GM23248 (cell line): ENCODE results near the gene CHGA. TPM values are rescaled to one million over a fixed set of nuclear protein-coding genes. Genes with fewer than 3 reads are reported as not detected.

Source experiments
- DNase-seq: peaks from one replicate; pipeline ENCODE4 v3.0.0-alpha.2; 2015
- H2AFZ ChIP-seq: fragments of 200-600 bp; sonication (generic); 2 replicates; pipeline ENCODE4 v1.6.1; 2016; ENCODE audit warnings: antibody characterized with exemption
- H3F3A ChIP-seq: fragments of 200-600 bp; sonication (generic); 2 replicates; pipeline ENCODE4 v1.6.1; 2016; ENCODE audit warnings: mild to moderate bottlenecking, antibody characterized with exemption, mixed run types; ENCODE audit not compliant: insufficient read depth
- H3K27ac ChIP-seq: fragments of 200-600 bp; sonication (generic); 2 replicates; pipeline ENCODE4 v1.5.1; 2016; ENCODE audit warnings: mild to moderate bottlenecking
- H3K27me3 ChIP-seq: fragments of 200-600 bp; sonication (generic); replicated peaks from 2 replicates; pipeline ENCODE4 v1.6.1; 2016; ENCODE audit warnings: mild to moderate bottlenecking; ENCODE audit not compliant: insufficient read depth
- H3K36me3 ChIP-seq: fragments of 200-600 bp; sonication (generic); 2 replicates; pipeline ENCODE4 v1.6.1; 2016; ENCODE audit warnings: low read depth, mild to moderate bottlenecking
- H3K4me1 ChIP-seq: fragments of 200-600 bp; sonication (generic); 2 replicates; pipeline ENCODE4 v1.6.1; 2016; ENCODE audit warnings: mild to moderate bottlenecking; ENCODE audit not compliant: insufficient read depth
- H3K4me2 ChIP-seq: fragments of 200-600 bp; sonication (generic); one replicate; pipeline ENCODE4 v1.6.1; 2016; ENCODE audit warnings: mild to moderate bottlenecking; ENCODE audit not compliant: unreplicated experiment
- H3K4me3 ChIP-seq: fragments of 200-600 bp; sonication (generic); 2 replicates; pipeline ENCODE4 v1.5.1; 2016; ENCODE audit warnings: mild to moderate bottlenecking
- H3K79me2 ChIP-seq: fragments of 200-600 bp; sonication (generic); 2 replicates; pipeline ENCODE4 v1.6.1; 2016; ENCODE audit warnings: mild to moderate bottlenecking; ENCODE audit not compliant: insufficient read depth
- H3K9ac ChIP-seq: fragments of 200-600 bp; sonication (generic); 2 replicates; pipeline ENCODE4 v1.6.1; 2016; ENCODE audit warnings: mild to moderate bottlenecking
- H3K9me2 ChIP-seq: fragments of 200-600 bp; sonication (generic); 2 replicates; pipeline ENCODE4 v1.6.1; 2016; ENCODE audit warnings: mixed run types, mild to moderate bottlenecking, moderate library complexity; ENCODE audit not compliant: insufficient read depth
- H3K9me3 ChIP-seq: fragments of 200-600 bp; sonication (generic); one replicate; pipeline ENCODE4 v1.6.1; 2017; ENCODE audit warnings: low read depth
- H4K20me1 ChIP-seq: fragments of 200-600 bp; sonication (generic); 2 replicates; pipeline ENCODE4 v1.6.0; 2016; ENCODE audit not compliant: insufficient read depth
- EZH2 ChIP-seq: fragments of 200-600 bp; sonication (generic); IDR thresholded peaks from 2 replicates; pipeline ENCODE4 v1.6.1; 2018; ENCODE audit warnings: antibody characterized with exemption, mild to moderate bottlenecking; ENCODE audit not compliant: insufficient read depth, poor library complexity, severe bottlenecking
- EZH2phosphoT487 ChIP-seq: fragments of 200-600 bp; sonication (generic); IDR thresholded peaks from 2 replicates; pipeline ENCODE4 v1.6.1; 2018; ENCODE audit warnings: antibody characterized with exemption, moderate library complexity, mild to moderate bottlenecking, low read depth; ENCODE audit not compliant: insufficient read depth
- WGBS, 2 experiments: methylation state at CpG; one replicate each; pipeline ENCODE4 v1.1.6; 2015 to 2017; ENCODE audit warnings: low lambda C conversion rate in 2 of 2, low coverage in 1 of 2; ENCODE audit errors: missing lambda C conversion rate in 2 of 2; 5-methylcytosine and 5-hydroxymethylcytosine counted together
- in situ Hi-C: fragments of 300-500 bp; cut with MboI; formaldehyde crosslinking; loops from 2 replicates; pipeline ENCODE4 v1.15.0; 2020
- polyA plus RNA-seq: library from polyadenylated mRNA; unstranded; fragments of >200 nt; fragmentation: Nextera tagmentation; extraction: Ambion mirVana; gene quantifications from 2 replicates; pipeline ENCODE4 v1.2.1, GENCODE V29; 2016
- total RNA-seq: library from RNA; depleted of rRNA; stranded (reverse); fragments of >200 nt; shearing (Covaris generic); gene quantifications from 2 replicates; pipeline ENCODE4 v1.2.3, GENCODE V29; 2014

Gene CHGA
- total and polyA plus RNA-seq, 2 experiments from 2014 or later, result not detected

- no peak overlapping the region for H3K27ac ChIP-seq
- H3F3A ChIP-seq, result no peaks in the 10 kb centered on the region
- in situ Hi-C loops, result loop anchor here (10.0 kb wide), 1 partner anchor 176 kb away; no protein-coding TSS in a partner anchor
- no peaks in the 10 kb centered on the region for H3K9me2 ChIP-seq
- no peaks in the 10 kb centered on the region for H3K79me2 ChIP-seq
- 94 to 95% methylated on average over 20 to 22 of the region's 22 CpGs for WGBS, 2 experiments
- H3K36me3 ChIP-seq, result no peaks in the 10 kb centered on the region
- H3K4me3 ChIP-seq, result no peak overlapping the region
- no peak overlapping the region for H2AFZ ChIP-seq
- H3K4me2 ChIP-seq, result no peak overlapping the region
- H3K9ac ChIP-seq, result no peak overlapping the region
- no peaks in the 10 kb centered on the region for H3K9me3 ChIP-seq
- no peak for DNase-seq
- H3K27me3 ChIP-seq, result no peaks in the 10 kb centered on the region
- H3K4me1 ChIP-seq, result peaks cover 8% of the 10 kb centered on the region
- TF ChIP-seq EZH2, result no peak
- no peak for TF ChIP-seq EZH2phosphoT487
- no peaks in the 10 kb centered on the region for H4K20me1 ChIP-seq
These were observed 35.6 kb downstream of the CHGA start for GRCh38 chr14:92958373-92959188.

GRCh38 chr14:92959189-92959531 lies 36.2 kb downstream of the CHGA start:
- no peak for DNase-seq
- H3K27ac ChIP-seq, result no peak overlapping the region
- H3K9me2 ChIP-seq, result no peaks in the 10 kb centered on the region
- in situ Hi-C loops, result loop anchor here (10.0 kb wide), 1 partner anchor 176 kb away; no protein-coding TSS in a partner anchor
- H4K20me1 ChIP-seq, result no peaks in the 10 kb centered on the region
- 95 to 96% methylated on average over 10 of the region's 10 CpGs for WGBS, 2 experiments
- H2AFZ ChIP-seq, result no peak overlapping the region
- no peaks in the 10 kb centered on the region for H3K27me3 ChIP-seq
- H3F3A ChIP-seq, result no peaks in the 10 kb centered on the region
- H3K36me3 ChIP-seq, result no peaks in the 10 kb centered on the region
- no peak overlapping the region for H3K4me2 ChIP-seq
- H3K4me1 ChIP-seq, result peaks cover 8% of the 10 kb centered on the region
- no peak overlapping the region for H3K4me3 ChIP-seq
- no peak overlapping the region for H3K9ac ChIP-seq
- H3K79me2 ChIP-seq, result 0 out of 2 replicates have a peak, but pooled peaks cover 4% of the 10 kb centered on the region
- no peaks in the 10 kb centered on the region for H3K9me3 ChIP-seq
- no peak for TF ChIP-seq EZH2
- TF ChIP-seq EZH2phosphoT487, result no peak

- peaks cover 8% of the 10 kb centered on the region for H3K4me1 ChIP-seq
These were observed 37.1 kb downstream of the CHGA start for GRCh38 chr14:92959761-92960680.

More at GRCh38 chr14:92959761-92960680, 37.1 kb downstream of the CHGA start:
- H3K9me3 ChIP-seq, result no peaks in the 10 kb centered on the region
- no peak overlapping the region for H3K27ac ChIP-seq
- H4K20me1 ChIP-seq, result no peaks in the 10 kb centered on the region
- no peaks in the 10 kb centered on the region for H3F3A ChIP-seq
- no peak overlapping the region for H3K4me3 ChIP-seq
- H2AFZ ChIP-seq, result no peak overlapping the region
- in situ Hi-C loops, result loop anchor here (10.0 kb wide), 1 partner anchor 175 kb away; no protein-coding TSS in a partner anchor
- 91 to 93% methylated on average over 30 of the region's 30 CpGs for WGBS, 2 experiments
- H3K27me3 ChIP-seq, result no peaks in the 10 kb centered on the region
- no peaks in the 10 kb centered on the region for H3K9me2 ChIP-seq
- TF ChIP-seq EZH2 (no peak), EZH2phosphoT487 (no peak)
- H3K36me3 ChIP-seq, result no peaks in the 10 kb centered on the region
- no peak overlapping the region for H3K9ac ChIP-seq
- DNase-seq, result no peak
- 0 out of 2 replicates have a peak, but pooled peaks cover 4% of the 10 kb centered on the region for H3K79me2 ChIP-seq
- no peak overlapping the region for H3K4me2 ChIP-seq
